Caco-2 (cell line): Measurements from ENCODE around the gene PAX7. TPM values are rescaled to one million over a fixed set of nuclear protein-coding genes. Genes with fewer than 3 reads are reported as not detected.

ENCODE experiments used
- BruUV-seq: library from RNA; stranded (reverse); fragments of 400-500 nt; replicated peaks from 2 replicates; lab custom pipeline; 2021; lab: Mats Ljungman, UMichigan
- CTCF ChIA-PET: fragments of 300-600 bp; sonication (Branson Sonifier 250); formaldehyde crosslinking; loops from one replicate; lab custom pipeline; 2022; ENCODE audit warnings: antibody characterized with exemption; lab: Charles Lee
- POLR2A ChIA-PET: fragments of 300-600 bp; sonication (Branson Sonifier 250); formaldehyde crosslinking; loops from one replicate; lab custom pipeline; 2022; ENCODE audit warnings: antibody characterized with exemption; lab: Charles Lee
- DNase-seq, 2 experiments: peaks; one replicate each; pipeline versions ENCODE4 v3.0.0 to v3.0.0-alpha.2; 2020 to 2022
- H3K27me3 ChIP-seq: replicated peaks from 2 replicates; pipeline ENCODE4 v1.6.0; 2011; ENCODE audit warnings: low read length; ENCODE audit not compliant: control insufficient read depth, insufficient read depth
- H3K36me3 ChIP-seq: 2 replicates; pipeline ENCODE4 v1.5.1; 2011; ENCODE audit warnings: low read length; ENCODE audit not compliant: control insufficient read depth, insufficient read depth
- H3K4me1 ChIP-seq: fragments of 250-450 bp; sonication (Bioruptor Pico); 2 replicates; pipeline ENCODE4 v1.5.1; 2020; ENCODE audit warnings: mild to moderate bottlenecking
- H3K4me3 ChIP-seq: 2 replicates; pipeline ENCODE4 v1.5.1; 2011; ENCODE audit warnings: low read depth, mild to moderate bottlenecking, control low read depth, low read length
- H3K9me3 ChIP-seq: fragments of 250-450 bp; sonication (Bioruptor Pico); 2 replicates; pipeline ENCODE4 v1.5.1; 2020; ENCODE audit warnings: mild to moderate bottlenecking, moderate library complexity
- H3K27ac Mint-ChIP-seq: one replicate; pipeline ENCODE4 v1.8.0; 2022; ENCODE audit warnings: mixed read lengths; ENCODE audit not compliant: unreplicated experiment
- H3K27me3 Mint-ChIP-seq: one replicate; pipeline ENCODE4 v1.8.0; 2022; ENCODE audit warnings: mixed read lengths; ENCODE audit not compliant: insufficient read depth, unreplicated experiment
- H3K36me3 Mint-ChIP-seq: one replicate; pipeline ENCODE4 v1.8.0; 2022; ENCODE audit warnings: mild to moderate bottlenecking, mixed read lengths; ENCODE audit not compliant: insufficient read depth, unreplicated experiment
- H3K4me1 Mint-ChIP-seq: one replicate; pipeline ENCODE4 v1.8.0; 2022; ENCODE audit warnings: low read depth, mixed read lengths; ENCODE audit not compliant: unreplicated experiment
- H3K4me3 Mint-ChIP-seq: one replicate; pipeline ENCODE4 v1.8.0; 2022; ENCODE audit warnings: mild to moderate bottlenecking, moderate library complexity, mixed read lengths; ENCODE audit not compliant: unreplicated experiment
- H3K9me3 Mint-ChIP-seq: one replicate; pipeline ENCODE4 v1.8.0; 2022; ENCODE audit warnings: mixed read lengths; ENCODE audit not compliant: unreplicated experiment
- CTCF ChIP-seq, 2 experiments: fragments of 200-600 bp in 1 of 2; IDR thresholded peaks; 1 replicate in 1 of 2; 2 replicates in 1 of 2; pipeline versions ENCODE4 v1.5.1 to v1.8.0; 2011 to 2022; ENCODE audit warnings: antibody characterized with exemption in 1 of 2, control low read depth in 1 of 2, inconsistent platforms in 1 of 2, low read depth in 1 of 2, low read length in 1 of 2, mild to moderate bottlenecking in 1 of 2, moderate library complexity in 1 of 2; ENCODE audit not compliant: insufficient read depth in 1 of 2, severe bottlenecking in 1 of 2, unreplicated experiment in 1 of 2
- intact Hi-C: fragments of 100-400 bp; cut with micrococcal nuclease; formaldehyde crosslinking; loops from one replicate; pipeline ENCODE4 v1.10.0; 2022; ENCODE audit not compliant: unreplicated experiment
- total RNA-seq: library from RNA; stranded (reverse); gene quantifications from 2 replicates; pipeline ENCODE4 v1.2.3, GENCODE V29; 2022

PAX7 gene
- total RNA-seq, 1 experiment from 2014 or later: 0.18 TPM

DNA sequence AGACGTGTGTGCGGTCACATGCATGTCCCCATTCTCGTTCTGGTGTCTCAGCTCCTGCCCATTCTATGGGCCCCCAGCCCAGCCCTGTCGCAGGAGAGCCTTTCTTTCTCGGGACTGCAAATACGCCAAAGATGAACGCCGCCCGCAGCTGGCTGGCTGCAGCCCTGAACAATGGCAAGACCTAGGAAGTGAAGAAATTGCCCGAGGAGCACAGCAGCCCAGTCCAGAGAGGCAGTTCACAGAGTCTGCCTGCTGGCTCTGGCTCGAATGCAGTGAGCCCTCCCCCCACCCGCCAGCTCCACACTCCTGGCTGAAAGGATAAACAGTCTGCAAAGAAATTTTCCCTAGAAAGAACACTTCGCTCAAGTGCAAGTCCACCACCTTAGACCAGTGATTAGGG lies 23.3 kb downstream of the PAX7 start:
- no TSS peak for BruUV-seq
- TF ChIP-seq CTCF (IDR thresholded peaks at IDR 0.05; ENCODE audit: insufficient read depth in 1 of 2, low read depth in 1 of 2, low read length in 1 of 2, severe bottlenecking in 1 of 2, unreplicated experiment in 1 of 2): no peak
- H3K36me3 ChIP-seq: no peaks in the 10 kb centered on the region
- H3K4me1 ChIP-seq: peaks cover 8% of the 10 kb centered on the region; the same call in 1 of the 2 replicates
- no peak overlapping the region for H3K4me3 ChIP-seq
- no peak overlapping the region for H3K4me3 Mint-ChIP-seq
- H3K36me3 Mint-ChIP-seq: no peaks in the 10 kb centered on the region
- H3K4me1 Mint-ChIP-seq: no peaks in the 10 kb centered on the region
- H3K9me3 ChIP-seq: no peaks in the 10 kb centered on the region
- H3K9me3 Mint-ChIP-seq: no peaks in the 10 kb centered on the region
- intact Hi-C loops: no loop called here
- no peaks in the 10 kb centered on the region for H3K27me3 ChIP-seq
- H3K27me3 Mint-ChIP-seq: peaks cover 16% of the 10 kb centered on the region
- no peak overlapping the region for H3K27ac Mint-ChIP-seq
- ChIA-PET POLR2A (no interaction called here), CTCF (no interaction called here)
- DNase-seq: no peak

GRCh38 chr1:18654599-18654998 lies 24.0 kb downstream of the PAX7 start:
- intact Hi-C loops: no loop called here
- Mint-ChIP-seq H3K27me3 (peaks cover 16% of the 10 kb centered on the region), H3K9me3 (no peaks in the 10 kb centered on the region), H3K27ac (no peak overlapping the region), H3K36me3 (no peaks in the 10 kb centered on the region), H3K4me1 (no peaks in the 10 kb centered on the region), H3K4me3 (no peak overlapping the region)
- no peak for TF ChIP-seq CTCF (IDR thresholded peaks at IDR 0.05; ENCODE audit: insufficient read depth in 1 of 2, low read depth in 1 of 2, low read length in 1 of 2, severe bottlenecking in 1 of 2, unreplicated experiment in 1 of 2)
- H3K27me3 ChIP-seq: no peaks in the 10 kb centered on the region
- CTCF ChIA-PET: no interaction called here
- DNase-seq: no peak
- POLR2A ChIA-PET: no interaction called here
- no TSS peak for BruUV-seq
- no peaks in the 10 kb centered on the region for H3K36me3 ChIP-seq
- H3K9me3 ChIP-seq: no peaks in the 10 kb centered on the region
- H3K4me1 ChIP-seq: peaks cover 7% of the 10 kb centered on the region; the same call in 1 of the 2 replicates
- no peak overlapping the region for H3K4me3 ChIP-seq

DNA sequence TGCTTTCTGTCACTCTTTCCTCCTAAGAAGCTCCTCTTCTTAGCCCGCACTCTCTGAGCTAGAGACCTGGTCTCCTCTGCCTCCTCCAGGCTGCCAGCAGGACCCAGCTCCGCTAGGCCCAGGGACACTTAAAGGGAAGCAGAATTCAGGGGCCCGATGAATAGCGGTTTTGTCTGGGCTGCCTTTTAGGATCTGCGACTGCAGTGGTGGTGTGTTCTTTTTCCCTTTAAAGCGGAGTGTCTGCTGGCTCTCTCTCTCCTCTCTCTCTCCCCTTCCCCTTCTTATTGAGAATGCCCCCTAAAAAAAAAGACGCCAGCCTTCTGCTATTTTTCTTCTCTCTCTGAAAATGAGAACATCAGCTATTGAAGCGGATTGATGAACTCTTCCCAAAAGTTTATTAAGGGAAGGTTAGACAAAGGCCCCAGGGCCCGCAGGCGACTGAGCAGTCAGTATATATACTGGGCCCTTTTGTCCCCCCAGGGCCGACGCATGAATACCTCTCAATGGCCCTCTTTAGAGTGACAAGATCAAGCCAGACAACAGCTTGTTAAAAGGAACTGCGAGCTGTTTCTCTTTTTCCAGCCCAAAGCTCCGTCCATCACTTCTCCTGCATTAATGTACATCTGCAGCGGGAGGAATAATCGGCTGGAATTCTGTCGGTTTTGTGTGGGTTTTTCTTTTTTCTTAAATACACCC lies 27.0 kb downstream of the PAX7 start:
- BruUV-seq: no TSS peak
- ChIA-PET POLR2A (no interaction called here), CTCF (no interaction called here)
- no peaks in the 10 kb centered on the region for H3K4me1 Mint-ChIP-seq
- no peaks in the 10 kb centered on the region for H3K9me3 ChIP-seq
- H3K27me3 Mint-ChIP-seq: peaks cover 11% of the 10 kb centered on the region
- H3K36me3 ChIP-seq: no peaks in the 10 kb centered on the region
- no peaks in the 10 kb centered on the region for H3K4me1 ChIP-seq
- no peaks in the 10 kb centered on the region for H3K9me3 Mint-ChIP-seq
- DNase-seq: no peak
- H3K27ac Mint-ChIP-seq: no peak overlapping the region
- intact Hi-C loops: no loop called here
- H3K4me3 Mint-ChIP-seq: no peak overlapping the region
- no peaks in the 10 kb centered on the region for H3K27me3 ChIP-seq
- no peak overlapping the region for H3K4me3 ChIP-seq
- H3K36me3 Mint-ChIP-seq: no peaks in the 10 kb centered on the region
- no peak for TF ChIP-seq CTCF (IDR thresholded peaks at IDR 0.05; ENCODE audit: insufficient read depth in 1 of 2, low read depth in 1 of 2, low read length in 1 of 2, severe bottlenecking in 1 of 2, unreplicated experiment in 1 of 2)
